Trophoblast cell (in vitro differentiated cells and primary cell): ENCODE data around the gene PIGR.
A peak's percentile ranks its signal among the peaks of the same experiment; 100 is the strongest.

Experiments
- DNase-seq, 2 donors: peaks; one replicate each; pipeline ENCODE4 v3.0.0-alpha.2; 2016
- H2AFZ ChIP-seq: 2 replicates; pipeline ENCODE4 v1.6.1; 2013; ENCODE audit warnings: low read length, moderate library complexity, mild to moderate bottlenecking; ENCODE audit not compliant: insufficient read depth, poor library complexity
- H2AK5ac ChIP-seq: 2 replicates; pipeline ENCODE4 v1.6.1; 2013; ENCODE audit warnings: mild to moderate bottlenecking, low read length
- H2BK120ac ChIP-seq: 2 replicates; pipeline ENCODE4 v1.6.1; 2013; ENCODE audit warnings: low read length, mild to moderate bottlenecking, moderate library complexity; ENCODE audit not compliant: insufficient read depth, poor library complexity
- H2BK12ac ChIP-seq: 2 replicates; pipeline ENCODE4 v1.6.1; 2013; ENCODE audit warnings: mild to moderate bottlenecking, low read length, moderate library complexity
- H2BK5ac ChIP-seq: 2 replicates; pipeline ENCODE4 v1.6.1; 2013; ENCODE audit warnings: low read length, low read depth, moderate library complexity, mild to moderate bottlenecking; ENCODE audit not compliant: poor library complexity
- H3K14ac ChIP-seq: 2 replicates; pipeline ENCODE4 v1.6.1; 2013; ENCODE audit warnings: mild to moderate bottlenecking, low read length
- H3K18ac ChIP-seq: 2 replicates; pipeline ENCODE4 v1.6.1; 2013; ENCODE audit warnings: mild to moderate bottlenecking, low read length
- H3K23ac ChIP-seq: 2 replicates; pipeline ENCODE4 v1.6.1; 2013; ENCODE audit warnings: low read length
- H3K27ac ChIP-seq: 2 replicates; pipeline ENCODE4 v1.5.1; 2013; ENCODE audit warnings: low read depth, mild to moderate bottlenecking, inconsistent platforms, low read length, moderate library complexity
- H3K27me3 ChIP-seq: 2 replicates; pipeline ENCODE4 v1.6.1; 2013; ENCODE audit warnings: inconsistent platforms, mild to moderate bottlenecking, low read length, moderate library complexity; ENCODE audit not compliant: insufficient read depth
- H3K36me3 ChIP-seq, 2 experiments: 1 replicate in 1 of 2; 2 replicates in 1 of 2; pipeline ENCODE4 v1.6.1; 2013; ENCODE audit warnings: low read length in 2 of 2, mild to moderate bottlenecking in 2 of 2, moderate library complexity in 1 of 2; ENCODE audit not compliant: insufficient read depth in 2 of 2, control insufficient read depth in 1 of 2
- H3K4ac ChIP-seq: 2 replicates; pipeline ENCODE4 v1.6.1; 2013; ENCODE audit warnings: low read depth, mild to moderate bottlenecking, low read length, moderate library complexity
- H3K4me1 ChIP-seq, 2 experiments: 1 replicate in 1 of 2; 2 replicates in 1 of 2; pipeline ENCODE4 v1.6.1; 2013; ENCODE audit warnings: low read length in 2 of 2, mild to moderate bottlenecking in 2 of 2, moderate library complexity in 1 of 2; ENCODE audit not compliant: insufficient read depth in 2 of 2, control insufficient read depth in 1 of 2
- H3K4me2 ChIP-seq: 2 replicates; pipeline ENCODE4 v1.6.1; 2013; ENCODE audit warnings: inconsistent platforms, mild to moderate bottlenecking, low read length, moderate library complexity
- H3K4me3 ChIP-seq: 2 replicates; pipeline ENCODE4 v1.5.1; 2013; ENCODE audit warnings: mild to moderate bottlenecking, low read depth, low read length, inconsistent platforms
- H3K79me1 ChIP-seq: one replicate; pipeline ENCODE4 v1.6.1; 2013; ENCODE audit warnings: low read length
- H3K79me2 ChIP-seq: 2 replicates; pipeline ENCODE4 v1.6.1; 2013; ENCODE audit warnings: low read length, mild to moderate bottlenecking; ENCODE audit not compliant: control insufficient read depth, insufficient read depth, poor library complexity
- H3K9ac ChIP-seq: 2 replicates; pipeline ENCODE4 v1.6.1; 2013; ENCODE audit warnings: mild to moderate bottlenecking, low read length
- H3K9me3 ChIP-seq: 2 replicates; pipeline ENCODE4 v1.6.1; 2013; ENCODE audit warnings: low read depth, mild to moderate bottlenecking, control low read depth, inconsistent platforms, low read length; ENCODE audit not compliant: insufficient read depth
- H4K12ac ChIP-seq: 2 replicates; pipeline ENCODE4 v1.6.1; 2013; ENCODE audit warnings: low read depth, mild to moderate bottlenecking, low read length, moderate library complexity
- H4K8ac ChIP-seq: 2 replicates; pipeline ENCODE4 v1.6.1; 2013; ENCODE audit warnings: low read depth, mild to moderate bottlenecking, low read length, moderate library complexity
- H4K91ac ChIP-seq: one replicate; pipeline ENCODE4 v1.6.1; 2013; ENCODE audit warnings: low read depth, mild to moderate bottlenecking, low read length, moderate library complexity
- WGBS: extraction: QIAGEN DNeasy Blood & Tissue Kit; methylation state at CpG from one replicate; pipeline ENCODE4 v1.1.7; 2013; ENCODE audit warnings: missing lambda C conversion rate; ENCODE audit not compliant: insufficient read length, insufficient coverage; ENCODE audit errors: extremely low coverage; 5-methylcytosine and 5-hydroxymethylcytosine counted together

The PIGR gene

DNA sequence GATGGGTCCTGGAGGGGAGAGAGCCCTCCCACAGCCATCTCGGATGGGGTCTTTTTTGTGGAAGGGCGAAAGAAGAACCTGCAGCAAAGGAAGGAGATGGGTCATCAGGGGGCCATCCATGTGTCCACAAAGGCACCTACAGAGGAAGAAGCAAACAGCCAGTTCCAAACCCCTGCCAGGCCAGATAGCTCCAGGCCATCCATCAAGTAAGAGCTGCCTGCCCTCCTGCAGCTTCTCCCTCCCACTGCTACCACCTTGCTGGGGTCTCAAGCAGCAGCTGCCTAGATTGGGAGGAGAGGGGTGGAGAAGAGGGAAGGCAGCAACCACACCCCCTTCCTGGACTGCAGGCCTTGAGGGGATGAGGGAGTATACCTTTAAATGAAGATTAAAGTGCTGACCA, 19.5 kb upstream of the PIGR start:
- Histone ChIP-seq H3K27ac (no peak overlapping the region), H2AK5ac (no peak overlapping the region), H3K23ac (no peak overlapping the region), H3K18ac (no peak overlapping the region), H3K4me1 (no peaks in the 10 kb centered on the region), H3K36me3 (no peaks in the 10 kb centered on the region), H3K9me3 (peaks cover 3% of the 10 kb centered on the region), H2AFZ (no peak overlapping the region), H4K8ac (no peak overlapping the region), H3K4me2 (no peak overlapping the region), H2BK5ac (no peak overlapping the region), H4K12ac (no peak overlapping the region), H3K4me3 (no peak overlapping the region), H3K79me1 (no peaks in the 10 kb centered on the region), H3K9ac (no peak overlapping the region), H3K79me2 (no peaks in the 10 kb centered on the region), H3K27me3 (no peaks in the 10 kb centered on the region), H3K14ac (no peak overlapping the region), H3K4ac (no peak overlapping the region), H2BK120ac (no peak overlapping the region), H2BK12ac (no peak overlapping the region), H4K91ac (no peak overlapping the region)
- WGBS: no CpG with 5 or more reads among the region's 2 CpGs
- no peak for DNase-seq

DNA sequence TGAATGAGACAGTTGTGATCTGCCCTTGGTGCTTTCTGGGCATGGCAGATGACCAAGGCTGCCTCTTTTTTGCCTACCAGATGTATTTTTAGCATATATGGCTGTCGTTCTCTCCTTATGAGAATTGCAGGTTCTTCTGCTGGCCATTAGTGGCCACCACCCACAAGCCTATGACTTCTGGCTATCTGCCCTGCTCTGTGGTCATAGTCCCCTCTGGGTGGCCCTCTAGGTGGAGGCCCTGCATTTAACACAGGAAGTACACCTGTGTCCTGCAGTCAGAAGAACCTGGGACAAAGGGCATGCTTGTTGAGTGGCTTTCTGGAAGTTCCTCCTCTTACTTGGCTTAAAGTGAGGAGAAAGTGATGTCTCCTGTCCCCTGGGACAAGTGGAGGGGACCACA, 17.5 kb upstream of the PIGR start:
- H3K27ac ChIP-seq: no peak overlapping the region
- no peak overlapping the region for H2BK5ac ChIP-seq
- no peak overlapping the region for H4K91ac ChIP-seq
- no peak overlapping the region for H4K12ac ChIP-seq
- no peak overlapping the region for H2BK12ac ChIP-seq
- H3K79me2 ChIP-seq: no peaks in the 10 kb centered on the region
- no peak overlapping the region for H3K18ac ChIP-seq
- H3K36me3 ChIP-seq: no peaks in the 10 kb centered on the region
- H3K79me1 ChIP-seq: no peaks in the 10 kb centered on the region
- no peak overlapping the region for H2BK120ac ChIP-seq
- H3K4me3 ChIP-seq: no peak overlapping the region
- H2AFZ ChIP-seq: no peak overlapping the region
- no peaks in the 10 kb centered on the region for H3K27me3 ChIP-seq
- no peak overlapping the region for H3K14ac ChIP-seq
- no peak overlapping the region for H3K4me2 ChIP-seq
- H4K8ac ChIP-seq: no peak overlapping the region
- peaks cover 3% of the 10 kb centered on the region for H3K9me3 ChIP-seq
- DNase-seq: no peak
- H3K9ac ChIP-seq: no peak overlapping the region
- H2AK5ac ChIP-seq: no peak overlapping the region
- no peak overlapping the region for H3K4ac ChIP-seq
- H3K4me1 ChIP-seq: no peaks in the 10 kb centered on the region
- no peak overlapping the region for H3K23ac ChIP-seq
- no CpG with 5 or more reads among the region's 1 CpG for WGBS

DNA sequence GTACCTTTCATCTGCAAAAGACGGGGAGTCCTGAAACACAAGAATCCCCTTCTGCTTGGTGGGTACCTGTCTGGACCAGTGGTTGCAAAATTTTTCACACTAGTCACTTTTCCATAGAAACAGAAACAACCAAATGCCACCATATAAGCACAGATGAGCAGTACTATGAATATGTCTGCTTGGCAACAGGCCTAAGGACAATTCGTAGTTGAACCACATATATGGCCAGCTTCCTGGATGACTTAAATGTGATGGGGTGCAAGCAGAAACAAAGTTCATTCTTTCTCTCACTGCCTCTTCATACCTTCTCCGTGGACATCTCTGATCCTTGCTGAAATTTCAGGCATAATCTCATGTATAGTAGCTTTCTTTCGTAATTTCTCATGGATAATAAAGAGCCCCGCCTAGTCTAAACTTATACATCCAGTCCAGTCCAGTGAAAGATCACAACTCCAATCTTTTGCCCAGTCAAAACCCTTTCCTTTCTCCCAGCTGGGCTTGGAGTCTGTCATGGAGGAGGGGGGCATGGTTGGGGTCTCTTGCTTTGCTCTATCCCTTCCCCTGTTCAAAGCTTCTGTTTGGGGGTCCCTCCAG, 16.9 kb upstream of the PIGR start:
- H3K9ac ChIP-seq: no peak overlapping the region

DNA sequence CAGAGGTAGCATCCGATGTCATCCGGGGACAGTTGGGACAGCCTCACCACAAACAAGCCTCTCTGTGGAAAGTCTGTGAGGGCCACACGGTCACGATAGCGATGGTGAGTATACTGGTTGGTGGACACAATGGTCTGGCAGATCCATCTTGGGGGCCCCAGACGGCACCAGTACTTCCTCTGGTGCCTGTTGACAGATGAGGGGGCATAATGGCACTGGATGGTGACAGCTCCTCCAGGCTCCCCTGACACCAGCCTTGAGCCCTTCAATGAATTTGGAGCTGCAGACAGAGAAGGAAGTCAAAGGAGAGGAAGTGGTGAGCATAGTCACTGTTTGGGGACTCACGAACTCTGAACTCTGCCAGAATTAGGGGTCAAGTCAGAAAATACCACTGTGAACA, 16.0 kb upstream of the PIGR start:
- Histone ChIP-seq H2BK120ac (peak overlapping the region; percentile 6), H2BK5ac (no peak overlapping the region), H3K9me3 (peaks cover 3% of the 10 kb centered on the region), H3K18ac (no peak overlapping the region), H3K27ac (no peak overlapping the region), H3K27me3 (no peaks in the 10 kb centered on the region), H3K4me1 (no peaks in the 10 kb centered on the region), H3K4me3 (no peak overlapping the region), H3K36me3 (no peaks in the 10 kb centered on the region), H4K91ac (no peak overlapping the region), H3K79me2 (no peaks in the 10 kb centered on the region), H3K9ac (no peak overlapping the region), H2AK5ac (no peak overlapping the region), H2BK12ac (no peak overlapping the region), H3K4ac (no peak overlapping the region), H3K23ac (no peak overlapping the region), H3K4me2 (no peak overlapping the region), H2AFZ (no peak overlapping the region), H3K14ac (no peak overlapping the region), H4K8ac (no peak overlapping the region), H3K79me1 (no peaks in the 10 kb centered on the region), H4K12ac (no peak overlapping the region)
- no peak for DNase-seq
- no CpG with 5 or more reads among the region's 7 CpGs for WGBS

More for the DNA sequence above, 16.9 kb upstream of the PIGR start:
- no peak overlapping the region for H2BK12ac ChIP-seq
- H3K14ac ChIP-seq: no peak overlapping the region
- no peak overlapping the region for H4K91ac ChIP-seq
- H3K4me1 ChIP-seq: no peaks in the 10 kb centered on the region
- no CpG with 5 or more reads among the region's 5 CpGs for WGBS
- H3K79me2 ChIP-seq: no peaks in the 10 kb centered on the region
- H3K27ac ChIP-seq: no peak overlapping the region
- H4K8ac ChIP-seq: no peak overlapping the region
- peaks cover 3% of the 10 kb centered on the region for H3K9me3 ChIP-seq
- no peaks in the 10 kb centered on the region for H3K27me3 ChIP-seq
- no peak overlapping the region for H3K4ac ChIP-seq
- no peak overlapping the region for H4K12ac ChIP-seq
- H3K18ac ChIP-seq: no peak overlapping the region
- no peak overlapping the region for H3K4me3 ChIP-seq
- no peak overlapping the region for H2BK120ac ChIP-seq
- no peaks in the 10 kb centered on the region for H3K36me3 ChIP-seq
- no peak overlapping the region for H2AK5ac ChIP-seq
- no peak overlapping the region for H3K4me2 ChIP-seq
- no peaks in the 10 kb centered on the region for H3K79me1 ChIP-seq
- H2AFZ ChIP-seq: no peak overlapping the region
- no peak for DNase-seq
- H2BK5ac ChIP-seq: no peak overlapping the region
- H3K23ac ChIP-seq: no peak overlapping the region
